ENCODE measurements around the gene DMRTC2. TPM values are rescaled to one million over a fixed set of nuclear protein-coding genes. Genes with fewer than 3 reads are reported as not detected.

Gene DMRTC2
- total RNA-seq, 1 donor from 2014 or later, result not detected

DNA sequence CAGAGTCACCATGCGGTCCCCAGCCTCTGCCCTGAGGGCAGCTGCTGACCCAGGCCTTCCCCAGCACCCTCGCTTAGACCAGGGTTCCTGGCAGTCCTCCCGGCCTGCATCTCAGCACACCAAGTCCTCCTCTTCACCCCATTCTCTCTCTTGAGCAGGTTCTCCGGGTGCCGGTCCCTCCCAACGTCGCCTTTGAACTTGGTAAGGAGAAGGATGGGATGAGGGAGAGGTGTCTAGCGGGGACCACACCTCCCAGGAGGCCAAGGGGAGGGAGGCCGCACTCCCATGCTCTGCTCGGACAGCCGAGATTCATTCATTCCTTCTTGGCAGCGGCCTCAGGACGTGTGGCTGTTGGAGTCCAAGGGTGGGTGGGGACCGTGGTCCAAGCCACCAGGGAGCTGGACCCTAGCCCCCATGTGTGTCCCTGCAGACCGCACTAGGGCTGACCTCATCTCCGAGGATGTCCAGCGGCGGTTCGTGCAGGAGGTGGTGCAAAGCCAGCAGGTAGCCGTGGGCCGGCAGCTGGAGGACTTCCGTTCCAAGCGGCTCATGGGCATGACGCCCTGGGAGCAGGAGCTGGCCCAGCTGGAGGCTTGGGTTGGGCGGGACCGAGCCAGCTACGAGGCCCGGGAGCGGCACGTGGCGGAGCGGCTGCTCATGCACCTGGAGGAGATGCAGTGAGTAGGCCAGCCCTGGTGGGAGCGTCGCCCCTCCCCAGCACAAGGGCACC, 47.5 kb downstream of the DMRTC2 start:
- H3K27ac Mint-ChIP-seq, result no peak overlapping the region
- peaks cover 49% of the 10 kb centered on the region for H3K36me3 Mint-ChIP-seq (ENCODE audit: low read depth)
- intact Hi-C loops (cut with micrococcal nuclease), result no loop called here
- no peak overlapping the region for H3K4me3 Mint-ChIP-seq
- no peaks in the 10 kb centered on the region for H3K9me3 Mint-ChIP-seq
- DNase-seq (ENCODE audit: low spot score), result no peak
- H3K27me3 Mint-ChIP-seq (ENCODE audit: insufficient read depth), result no peaks in the 10 kb centered on the region
- H3K4me1 Mint-ChIP-seq (ENCODE audit: low read depth), result peaks cover 42% of the 10 kb centered on the region

DNA sequence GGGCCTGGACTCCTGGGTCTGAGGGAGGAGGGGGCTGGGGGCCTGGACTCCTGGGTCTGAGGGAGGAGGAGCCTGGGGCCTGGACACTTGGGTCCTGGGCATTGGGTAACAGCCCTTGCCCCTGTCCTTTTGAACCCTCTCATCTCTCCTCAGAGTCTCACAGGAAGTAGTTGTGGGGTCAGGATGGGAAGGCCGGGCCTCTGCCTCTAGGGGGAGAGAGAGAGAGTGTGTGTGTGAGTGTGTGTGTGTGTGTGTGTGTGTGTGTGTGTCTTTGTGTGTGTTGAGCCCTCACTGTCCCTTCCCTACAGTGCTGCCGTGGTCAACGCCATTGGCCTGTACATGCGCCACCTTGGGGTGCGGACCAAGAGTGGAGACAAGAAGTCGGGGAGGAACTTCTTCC, 49.1 kb downstream of the DMRTC2 start:
- Mint-ChIP-seq H3K4me3 (no peak overlapping the region), H3K27me3 (ENCODE audit: insufficient read depth) (no peaks in the 10 kb centered on the region), H3K27ac (peak overlapping the region; percentile 83), H3K4me1 (ENCODE audit: low read depth) (peaks cover 35% of the 10 kb centered on the region), H3K9me3 (no peaks in the 10 kb centered on the region), H3K36me3 (ENCODE audit: low read depth) (peaks cover 53% of the 10 kb centered on the region)
- DNase-seq (ENCODE audit: low spot score), result no peak
- intact Hi-C loops (cut with micrococcal nuclease), result no loop called here

- Mint-ChIP-seq H3K27ac (peak overlapping the region; percentile 83), H3K9me3 (no peaks in the 10 kb centered on the region), H3K27me3 (ENCODE audit: insufficient read depth) (no peaks in the 10 kb centered on the region), H3K36me3 (ENCODE audit: low read depth) (peaks cover 52% of the 10 kb centered on the region), H3K4me1 (ENCODE audit: low read depth) (peaks cover 35% of the 10 kb centered on the region), H3K4me3 (no peak overlapping the region)
- DNase-seq (ENCODE audit: low spot score), result no peak
- intact Hi-C loops (cut with micrococcal nuclease), result no loop called here
Measured at GRCh38 chr19:41894350-41894749, 49.5 kb downstream of the DMRTC2 start.

GRCh38 chr19:41895745-41896580, 51.1 kb downstream of the DMRTC2 start:
- peaks cover 48% of the 10 kb centered on the region for H3K36me3 Mint-ChIP-seq (ENCODE audit: low read depth)

DNA sequence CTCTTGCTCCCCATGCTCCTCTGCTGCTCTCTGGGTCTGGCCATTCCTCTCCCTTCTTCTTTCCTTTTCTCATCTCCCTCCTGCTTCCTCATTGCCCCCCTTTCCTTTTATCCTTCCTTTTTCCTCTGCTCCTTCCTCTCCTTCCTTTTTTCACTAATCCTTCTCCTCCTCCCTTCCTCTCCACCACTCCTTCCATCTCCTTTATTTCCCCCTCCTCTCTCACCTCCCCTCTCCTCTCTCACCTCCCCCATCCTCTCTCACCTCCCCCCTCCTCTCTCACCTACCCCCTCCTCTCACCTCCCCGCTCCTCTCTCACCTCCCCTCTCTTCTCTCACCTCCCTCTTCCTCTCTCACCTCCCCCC, 51.7 kb downstream of the DMRTC2 start:
- peak overlapping the region; percentile 56 for H3K27ac Mint-ChIP-seq
- intact Hi-C loops (cut with micrococcal nuclease), result no loop called here
- H3K4me1 Mint-ChIP-seq (ENCODE audit: low read depth), result peaks cover 23% of the 10 kb centered on the region
- peaks cover 46% of the 10 kb centered on the region for H3K36me3 Mint-ChIP-seq (ENCODE audit: low read depth)
- no peak overlapping the region for H3K4me3 Mint-ChIP-seq
- H3K27me3 Mint-ChIP-seq (ENCODE audit: insufficient read depth), result no peaks in the 10 kb centered on the region
- no peaks in the 10 kb centered on the region for H3K9me3 Mint-ChIP-seq
- DNase-seq (ENCODE audit: low spot score), result no peak

More at GRCh38 chr19:41895745-41896580, 51.1 kb downstream of the DMRTC2 start:
- Mint-ChIP-seq H3K27me3 (ENCODE audit: insufficient read depth) (no peaks in the 10 kb centered on the region), H3K27ac (peak overlapping the region; percentile 61), H3K4me1 (ENCODE audit: low read depth) (peaks cover 26% of the 10 kb centered on the region), H3K4me3 (no peak overlapping the region), H3K9me3 (no peaks in the 10 kb centered on the region)
- intact Hi-C loops (cut with micrococcal nuclease), result no loop called here
- DNase-seq (ENCODE audit: low spot score), result no peak

DNA sequence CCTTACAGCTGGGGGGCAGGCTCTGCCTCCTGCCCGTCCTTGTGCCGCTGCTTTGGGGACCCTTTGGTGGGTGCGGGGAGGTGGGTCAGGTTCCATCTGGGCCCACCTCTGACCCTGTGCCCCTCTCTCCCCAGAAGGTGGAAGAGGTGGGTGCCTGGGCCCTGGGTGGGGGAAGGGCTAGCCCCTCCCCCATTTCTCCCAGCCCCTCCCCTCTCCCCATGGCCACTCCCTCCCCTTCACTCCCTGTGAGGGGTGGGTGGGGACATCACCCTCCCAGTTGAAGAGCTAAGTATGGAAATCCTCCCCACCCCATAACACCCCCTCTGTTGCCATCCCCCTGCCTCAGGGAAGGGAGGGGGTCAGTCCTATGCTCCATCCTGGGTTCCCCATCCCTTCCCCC, 52.3 kb downstream of the DMRTC2 start:
- no peaks in the 10 kb centered on the region for H3K27me3 Mint-ChIP-seq (ENCODE audit: insufficient read depth)
- no peaks in the 10 kb centered on the region for H3K9me3 Mint-ChIP-seq
- H3K27ac Mint-ChIP-seq, result no peak overlapping the region
- peaks cover 51% of the 10 kb centered on the region for H3K36me3 Mint-ChIP-seq (ENCODE audit: low read depth)
- H3K4me1 Mint-ChIP-seq (ENCODE audit: low read depth), result peaks cover 20% of the 10 kb centered on the region
- no peak for DNase-seq (ENCODE audit: low spot score)
- no peak overlapping the region for H3K4me3 Mint-ChIP-seq
- intact Hi-C loops (cut with micrococcal nuclease), result no loop called here

DNA sequence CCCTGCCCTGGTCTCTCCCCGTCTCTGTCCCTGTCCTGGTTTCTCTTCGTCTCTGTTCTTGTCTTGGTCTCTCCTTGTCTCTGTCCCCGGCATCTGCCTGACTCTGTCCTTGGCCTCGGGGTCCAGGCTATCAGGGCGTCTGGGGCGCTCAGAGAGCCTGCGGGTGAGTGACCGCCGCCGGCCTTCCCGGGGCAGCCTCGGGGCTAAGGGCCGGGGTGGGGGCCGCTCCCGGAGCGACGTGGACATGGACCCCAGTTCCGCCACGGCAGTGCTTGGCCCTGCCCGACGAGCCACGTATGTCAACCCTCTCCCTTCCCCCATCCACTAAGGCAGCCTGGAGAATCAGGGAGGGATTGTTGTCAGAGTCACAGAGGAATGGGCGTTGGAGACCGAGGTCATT, 53.0 kb downstream of the DMRTC2 start:
- Mint-ChIP-seq H3K27me3 (ENCODE audit: insufficient read depth) (no peaks in the 10 kb centered on the region), H3K4me3 (no peak overlapping the region), H3K9me3 (no peaks in the 10 kb centered on the region), H3K4me1 (ENCODE audit: low read depth) (peaks cover 19% of the 10 kb centered on the region), H3K27ac (peak overlapping the region; percentile 61), H3K36me3 (ENCODE audit: low read depth) (peaks cover 54% of the 10 kb centered on the region)
- no peak for DNase-seq (ENCODE audit: low spot score)
- intact Hi-C loops (cut with micrococcal nuclease), result no loop called here

- intact Hi-C loops (cut with micrococcal nuclease), result no loop called here
- Mint-ChIP-seq H3K9me3 (no peaks in the 10 kb centered on the region), H3K27me3 (ENCODE audit: insufficient read depth) (no peaks in the 10 kb centered on the region), H3K27ac (peak overlapping the region; percentile 61), H3K36me3 (ENCODE audit: low read depth) (peaks cover 54% of the 10 kb centered on the region), H3K4me1 (ENCODE audit: low read depth) (peaks cover 15% of the 10 kb centered on the region), H3K4me3 (no peak overlapping the region)
- DNase-seq (ENCODE audit: low spot score), result no peak
Measured at GRCh38 chr19:41898235-41898634, 53.4 kb downstream of the DMRTC2 start.

Other genes starting within 250 kb of the DMRTC2 start
- gene CEACAM4, start 218.0 kb upstream of the DMRTC2 start, total RNA-seq, result not detected in 2 replicates
- gene CEACAM7, start 156.8 kb upstream of the DMRTC2 start, total RNA-seq, result not detected in 2 replicates
- gene CEACAM5, start 136.4 kb upstream of the DMRTC2 start, total RNA-seq, result not detected in 2 replicates
- gene CEACAM6, start 89.5 kb upstream of the DMRTC2 start, total RNA-seq, result not detected in 2 replicates
- not detected in 2 replicates for gene CEACAM3, start 48.5 kb upstream of the DMRTC2 start, total RNA-seq
- gene LYPD4, start 359 bp upstream of the DMRTC2 start, total RNA-seq, result not detected in 2 replicates
- gene RPS19, start 15.2 kb downstream of the DMRTC2 start, total RNA-seq, result 2,887 and 2,906 TPM in 2 replicates
- 2.7 and 2.9 TPM in 2 replicates for gene CD79A, start 32.2 kb downstream of the DMRTC2 start, total RNA-seq
- gene ARHGEF1, start 38.1 kb downstream of the DMRTC2 start, total RNA-seq, result 386 and 392 TPM in 2 replicates
- gene ERFL, start 83.4 kb downstream of the DMRTC2 start, total RNA-seq, result 3.1 TPM in 2 replicates
- 36.2 and 41.3 TPM in 2 replicates for gene RABAC1, start 114.3 kb downstream of the DMRTC2 start, total RNA-seq
- gene ATP1A3, start 149.2 kb downstream of the DMRTC2 start, total RNA-seq, result 0.93 and 1.4 TPM in 2 replicates
- gene GRIK5, start 225.2 kb downstream of the DMRTC2 start, total RNA-seq, result 3.9 TPM in 2 replicates
- gene ZNF574, start 231.1 kb downstream of the DMRTC2 start, total RNA-seq, result 17.5 and 17.8 TPM in 2 replicates